Measurements from ENCODE around the gene CCDC117. TPM values are rescaled to one million over a fixed set of nuclear protein-coding genes. Genes with fewer than 3 reads are reported as not detected.

CCDC117 gene
- polyA plus RNA-seq, 1 donor from 2014 or later = 23.1 TPM

GRCh38 chr22:28728621-28729313 lies 43.7 kb upstream of the CCDC117 start:
- no peaks in the 10 kb centered on the region for H3K79me2 ChIP-seq (replicated peaks; ENCODE audit: insufficient read depth, low read length)
- H3K9me2 ChIP-seq (ENCODE audit: insufficient read depth, low read length) = no peaks in the 10 kb centered on the region
- H3F3A ChIP-seq (ENCODE audit: insufficient read depth, low read length, poor library complexity, severe bottlenecking) = no peaks in the 10 kb centered on the region
- H3K9ac ChIP-seq (ENCODE audit: low read length) = no peak overlapping the region
- TF ChIP-seq TAF1 (IDR thresholded peaks at IDR 0.05; ENCODE audit: low read depth) (no peak), MXI1 (conservative IDR thresholded peaks at IDR 0.05; ENCODE audit: poor library complexity, severe bottlenecking) (no peak), CTCF (IDR thresholded peaks at IDR 0.05; ENCODE audit: poor library complexity, severe bottlenecking) (no peak), REST (IDR thresholded peaks at IDR 0.05; ENCODE audit: borderline replicate concordance) (no peak), EP300 (conservative IDR thresholded peaks at IDR 0.05; ENCODE audit: poor library complexity, severe bottlenecking) (no peak), POLR2AphosphoS5 (IDR thresholded peaks at IDR 0.05) (no peak), RAD21 (conservative IDR thresholded peaks at IDR 0.05) (no peak), SMC3 (conservative IDR thresholded peaks at IDR 0.05; ENCODE audit: poor library complexity) (no peak), EZH2 (IDR thresholded peaks at IDR 0.05; ENCODE audit: borderline replicate concordance, insufficient read depth, low read length, poor library complexity, severe bottlenecking) (no peak)
- H4K20me1 ChIP-seq (ENCODE audit: insufficient read depth) = no peaks in the 10 kb centered on the region
- no peak overlapping the region for H3K4me2 ChIP-seq (ENCODE audit: low read length)
- no peak overlapping the region for H3K4me3 ChIP-seq (ENCODE audit: low read length)
- H3K36me3 ChIP-seq (ENCODE audit: insufficient read depth, low read length) = no peaks in the 10 kb centered on the region
- no peak overlapping the region for H3K27ac ChIP-seq (ENCODE audit: low read length)
- no peaks in the 10 kb centered on the region for H3K9me3 ChIP-seq (ENCODE audit: low read length)
- no peak overlapping the region for H2AFZ ChIP-seq (ENCODE audit: low read depth, low read length)
- no peaks in the 10 kb centered on the region for H3K27me3 ChIP-seq (ENCODE audit: insufficient read depth, low read depth, low read length)

GRCh38 chr22:28730179-28730578 lies 42.3 kb upstream of the CCDC117 start:
- no peaks in the 10 kb centered on the region for H4K20me1 ChIP-seq (ENCODE audit: insufficient read depth)
- no peaks in the 10 kb centered on the region for H3K9me2 ChIP-seq (ENCODE audit: insufficient read depth, low read length)
- no peaks in the 10 kb centered on the region for H3K27me3 ChIP-seq (ENCODE audit: insufficient read depth, low read depth, low read length)
- H3K4me2 ChIP-seq (ENCODE audit: low read length) = no peak overlapping the region
- H2AFZ ChIP-seq (ENCODE audit: low read depth, low read length) = no peak overlapping the region
- H3F3A ChIP-seq (ENCODE audit: insufficient read depth, low read length, poor library complexity, severe bottlenecking) = no peaks in the 10 kb centered on the region
- no peak overlapping the region for H3K4me3 ChIP-seq (ENCODE audit: low read length)
- H3K36me3 ChIP-seq (ENCODE audit: insufficient read depth, low read length) = no peaks in the 10 kb centered on the region
- no peaks in the 10 kb centered on the region for H3K79me2 ChIP-seq (replicated peaks; ENCODE audit: insufficient read depth, low read length)
- H3K9me3 ChIP-seq (ENCODE audit: low read length) = no peaks in the 10 kb centered on the region
- H3K27ac ChIP-seq (ENCODE audit: low read length) = no peak overlapping the region
- TF ChIP-seq TAF1 (IDR thresholded peaks at IDR 0.05; ENCODE audit: low read depth) = no peak
- no peak for TF ChIP-seq RAD21 (conservative IDR thresholded peaks at IDR 0.05)
- TF ChIP-seq CTCF (IDR thresholded peaks at IDR 0.05; ENCODE audit: poor library complexity, severe bottlenecking) = no peak
- no peak for TF ChIP-seq SMC3 (conservative IDR thresholded peaks at IDR 0.05; ENCODE audit: poor library complexity)
- no peak for TF ChIP-seq MXI1 (conservative IDR thresholded peaks at IDR 0.05; ENCODE audit: poor library complexity, severe bottlenecking)
- no peak for TF ChIP-seq REST (IDR thresholded peaks at IDR 0.05; ENCODE audit: borderline replicate concordance)
- TF ChIP-seq EP300 (conservative IDR thresholded peaks at IDR 0.05; ENCODE audit: poor library complexity, severe bottlenecking) = no peak
- no peak for TF ChIP-seq EZH2 (IDR thresholded peaks at IDR 0.05; ENCODE audit: borderline replicate concordance, insufficient read depth, low read length, poor library complexity, severe bottlenecking)
- TF ChIP-seq POLR2AphosphoS5 (IDR thresholded peaks at IDR 0.05) = no peak
- no peak overlapping the region for H3K9ac ChIP-seq (ENCODE audit: low read length)
